ENCODE results near the gene SCAANT1.
A peak's percentile ranks its signal among the peaks of the same experiment; 100 is the strongest.

SCAANT1 gene

DNA sequence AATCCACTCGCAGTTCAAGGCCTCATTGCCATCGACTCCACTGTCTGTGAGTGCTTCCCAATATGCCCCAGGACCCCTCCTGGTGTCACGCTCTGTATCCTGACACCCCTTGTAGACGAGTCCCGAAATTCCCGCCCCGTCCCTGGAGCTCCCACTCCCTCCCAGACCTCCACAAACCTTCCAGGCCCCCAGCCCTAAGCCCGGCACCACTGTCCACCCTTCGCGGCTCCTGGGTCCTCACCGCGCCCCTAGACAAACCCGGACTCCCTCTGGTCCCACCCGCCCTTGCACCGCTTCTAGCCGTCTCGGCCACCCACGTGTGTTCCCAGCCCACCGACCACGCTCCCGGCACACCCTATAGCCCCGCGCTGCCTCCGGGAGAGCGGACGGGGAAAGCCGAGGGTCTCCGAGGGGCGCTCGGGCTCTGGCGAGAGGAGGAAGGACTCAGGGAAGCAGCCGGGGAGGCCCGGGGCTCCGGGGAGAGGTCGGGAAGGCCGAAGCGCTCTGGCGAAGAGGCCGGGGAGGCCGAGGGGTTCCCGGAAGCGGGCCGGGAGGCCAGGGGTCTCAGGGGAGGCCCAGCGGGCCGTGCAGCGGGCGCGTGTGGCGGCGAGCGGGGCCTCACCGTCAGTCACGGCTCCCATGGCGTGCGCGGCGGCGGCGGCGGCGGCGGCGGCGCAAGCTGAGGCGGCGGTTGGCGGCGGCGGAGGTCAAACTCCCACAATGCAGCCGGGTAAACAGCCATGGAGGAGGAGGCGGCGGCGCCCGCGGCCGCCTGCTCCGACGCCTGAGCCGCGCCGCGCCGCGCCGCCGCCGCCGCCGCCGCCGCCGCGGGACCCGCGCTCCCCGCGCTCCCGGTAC lies 48.8 kb downstream of the SCAANT1 start, which contains the start of the genes ATXN7 and THOC7:
ATXN7 (plus strand) TSS at position 718 of the 858 bp plus-strand sequence. CDS start 48,732 bp downstream, outside the sequence.
THOC7 (minus strand) TSS at position 656 of the 858 bp plus-strand sequence; CDS start at position 641, 15 bp downstream.
- peak; percentile 18 to 51 for DNase-seq (ENCODE audit: low read depth in 2 of 2)

DNA sequence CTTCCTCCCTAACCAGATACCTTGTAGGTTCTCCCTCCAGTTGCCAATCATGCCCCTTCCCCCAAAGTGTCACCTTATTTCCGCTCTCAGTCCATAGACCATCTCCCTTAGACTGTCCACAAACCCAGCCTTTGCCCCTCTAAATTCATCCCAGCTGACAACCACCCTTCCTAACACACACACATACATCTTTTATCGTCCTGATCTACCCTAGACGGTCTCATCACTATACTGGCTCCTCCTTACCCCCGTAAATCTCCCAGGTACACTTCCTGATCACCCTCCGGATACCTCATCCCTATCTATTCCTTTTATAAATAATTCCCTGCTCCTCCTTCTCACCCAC lies 49.4 kb downstream of the SCAANT1 start:
- DNase-seq (ENCODE audit: low read depth in 2 of 2), result no peak
